Measurements from ENCODE around the gene HOTAIR.

- TF ChIP-seq OSR1 (CRISPR knock-in tag; IDR thresholded peaks at IDR 0.05) (no peak), CREB5 (CRISPR knock-in tag; IDR thresholded peaks at IDR 0.05; ENCODE audit: low read depth) (no peak), ZFP3 (CRISPR knock-in tag; IDR thresholded peaks at IDR 0.05) (no peak)
Observed at GRCh38 chr12:54003625-54004024, 28.9 kb upstream of the HOTAIR start.
